Astrocyte (in vitro differentiated cells and primary cell): Measurements from ENCODE around the gene OPA1. TPM values are rescaled to one million over a fixed set of nuclear protein-coding genes. Genes with fewer than 3 reads are reported as not detected.

Experiments
- DNase-seq: peaks from one replicate; pipeline ENCODE4 v3.0.0-alpha.2; 2010; ENCODE audit warnings: low read depth
- FAIRE-seq: peaks from 2 replicates; lab custom pipeline; 2011; peaks lifted over from hg19 to GRCh38; lab: Jason Lieb, UNC
- H2AFZ ChIP-seq: 2 replicates; pipeline ENCODE4 v1.6.0; 2012; ENCODE audit warnings: low read depth, low read length, inconsistent platforms
- H3K27ac ChIP-seq: 2 replicates; pipeline ENCODE4 v1.5.1; 2011; ENCODE audit warnings: low read depth, low read length, inconsistent platforms
- H3K27me3 ChIP-seq: 2 replicates; pipeline ENCODE4 v1.6.0; 2011; ENCODE audit warnings: low read length, inconsistent platforms; ENCODE audit not compliant: insufficient read depth
- H3K36me3 ChIP-seq: 2 replicates; pipeline ENCODE4 v1.5.1; 2011; ENCODE audit warnings: low read length, inconsistent platforms; ENCODE audit not compliant: insufficient read depth
- H3K4me1 ChIP-seq: 2 replicates; pipeline ENCODE4 v1.5.1; 2011; ENCODE audit warnings: low read length, inconsistent platforms; ENCODE audit not compliant: insufficient read depth
- H3K4me2 ChIP-seq: 2 replicates; pipeline ENCODE4 v1.6.0; 2012; ENCODE audit warnings: low read length, inconsistent platforms
- H3K4me3 ChIP-seq: 2 replicates; pipeline ENCODE4 v1.5.1; 2011; ENCODE audit warnings: low read depth, mild to moderate bottlenecking, low read length, inconsistent platforms; ENCODE audit not compliant: insufficient read depth
- H3K79me2 ChIP-seq: 2 replicates; pipeline ENCODE4 v1.6.0; 2012; ENCODE audit warnings: mild to moderate bottlenecking, low read length, inconsistent platforms; ENCODE audit not compliant: insufficient read depth
- H3K9ac ChIP-seq: 2 replicates; pipeline ENCODE4 v1.6.0; 2012; ENCODE audit warnings: mild to moderate bottlenecking, low read length, inconsistent platforms
- H3K9me3 ChIP-seq: 2 replicates; pipeline ENCODE4 v1.5.1; 2012; ENCODE audit warnings: low read depth, mild to moderate bottlenecking, low read length, inconsistent platforms; ENCODE audit not compliant: insufficient read depth
- H4K20me1 ChIP-seq: 2 replicates; pipeline ENCODE4 v1.6.0; 2012; ENCODE audit warnings: low read length, inconsistent platforms; ENCODE audit not compliant: insufficient read depth
- H3K27ac Mint-ChIP-seq: one replicate; pipeline ENCODE4 v1.8.0; 2021; ENCODE audit warnings: mild to moderate bottlenecking, mixed read lengths; ENCODE audit not compliant: unreplicated experiment
- H3K27me3 Mint-ChIP-seq: one replicate; pipeline ENCODE4 v1.8.0; 2021; ENCODE audit warnings: low read depth, mixed read lengths; ENCODE audit not compliant: unreplicated experiment
- H3K36me3 Mint-ChIP-seq: one replicate; pipeline ENCODE4 v1.8.0; 2021; ENCODE audit warnings: low read depth, mixed read lengths; ENCODE audit not compliant: unreplicated experiment
- H3K4me1 Mint-ChIP-seq: one replicate; pipeline ENCODE4 v1.8.0; 2021; ENCODE audit warnings: low read depth, mixed read lengths; ENCODE audit not compliant: unreplicated experiment
- H3K4me3 Mint-ChIP-seq: one replicate; pipeline ENCODE4 v1.8.0; 2021; ENCODE audit warnings: mild to moderate bottlenecking, moderate library complexity, mixed read lengths; ENCODE audit not compliant: unreplicated experiment
- H3K9me3 Mint-ChIP-seq: one replicate; pipeline ENCODE4 v1.8.0; 2021; ENCODE audit warnings: mild to moderate bottlenecking, mixed read lengths; ENCODE audit not compliant: unreplicated experiment
- EZH2 ChIP-seq: IDR thresholded peaks from 2 replicates; pipeline ENCODE4 v1.6.1; 2012; ENCODE audit warnings: mild to moderate bottlenecking, low read length, inconsistent platforms; ENCODE audit not compliant: insufficient read depth
- total RNA-seq: library from RNA; stranded (reverse); gene quantifications from 2 replicates; pipeline ENCODE4 v1.2.1, GENCODE V29; 2021
- TF ChIP-seq, protein P1 (sequence below): IDR thresholded peaks from 2 replicates; pipeline ENCODE4 v1.5.1; 2011; ENCODE audit warnings: low read depth, mild to moderate bottlenecking, inconsistent platforms, low read length, moderate library complexity; ENCODE audit not compliant: insufficient read depth

Gene OPA1
- total RNA-seq, 1 donor from 2014 or later, result 61.8 TPM

DNA sequence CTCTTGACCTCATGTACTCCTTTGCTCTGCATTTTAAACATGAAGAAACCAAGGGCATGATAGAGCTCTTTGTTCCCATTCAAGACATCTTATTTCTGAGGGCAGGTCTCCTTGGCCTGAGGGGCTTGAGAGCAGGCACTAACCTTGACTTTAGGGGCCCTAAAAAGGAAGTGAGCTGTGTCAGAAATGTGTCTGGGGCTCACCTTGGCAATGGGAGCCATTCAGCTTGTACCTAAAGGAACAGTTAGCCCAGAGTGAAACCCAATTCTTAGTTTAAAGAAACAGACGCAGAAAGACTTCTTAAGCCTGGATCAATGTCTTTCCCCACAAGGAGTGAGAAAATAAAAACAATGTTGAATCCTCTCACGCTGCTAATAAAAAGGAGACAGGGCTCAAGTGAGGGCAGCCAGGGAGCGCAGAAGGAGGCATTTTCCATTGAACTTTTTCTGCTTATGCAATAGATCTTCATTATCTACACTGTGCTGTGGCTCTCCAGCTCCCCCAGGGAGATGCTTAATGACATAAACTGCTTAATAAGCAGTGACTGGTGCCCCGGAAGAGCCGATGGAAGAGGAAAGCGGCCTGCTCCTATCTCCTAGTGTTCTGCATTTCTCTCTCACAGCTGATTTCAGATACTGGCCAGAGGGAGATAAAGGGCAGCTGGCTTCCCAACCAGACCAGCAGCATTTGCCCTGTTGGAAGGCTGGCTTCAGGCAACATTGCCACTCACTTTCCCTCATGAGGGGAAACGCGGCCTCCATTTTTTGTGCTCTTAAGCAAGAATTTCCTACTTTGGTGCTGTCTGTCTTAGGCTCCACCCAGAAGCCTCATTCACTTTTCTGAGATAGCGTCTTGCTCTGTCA, 152.0 kb downstream of the OPA1 start:
- Mint-ChIP-seq H3K36me3 (no peaks in the 10 kb centered on the region), H3K4me1 (peaks cover 6% of the 10 kb centered on the region), H3K27ac (no peak overlapping the region), H3K9me3 (no peaks in the 10 kb centered on the region), H3K27me3 (peaks cover 24% of the 10 kb centered on the region), H3K4me3 (no peak overlapping the region)
- Histone ChIP-seq H3K4me1 (no peaks in the 10 kb centered on the region), H3K27ac (no peak overlapping the region), H3K27me3 (peaks cover 4% of the 10 kb centered on the region), H3K9me3 (no peaks in the 10 kb centered on the region), H3K9ac (no peak overlapping the region), H3K79me2 (no peaks in the 10 kb centered on the region), H3K36me3 (no peaks in the 10 kb centered on the region), H4K20me1 (no peaks in the 10 kb centered on the region), H3K4me3 (no peak overlapping the region), H2AFZ (peak overlapping the region; percentile 34), H3K4me2 (no peak overlapping the region)
- DNase-seq (peak; percentile 3), FAIRE-seq (no peak)
- TF ChIP-seq, protein P1, sequence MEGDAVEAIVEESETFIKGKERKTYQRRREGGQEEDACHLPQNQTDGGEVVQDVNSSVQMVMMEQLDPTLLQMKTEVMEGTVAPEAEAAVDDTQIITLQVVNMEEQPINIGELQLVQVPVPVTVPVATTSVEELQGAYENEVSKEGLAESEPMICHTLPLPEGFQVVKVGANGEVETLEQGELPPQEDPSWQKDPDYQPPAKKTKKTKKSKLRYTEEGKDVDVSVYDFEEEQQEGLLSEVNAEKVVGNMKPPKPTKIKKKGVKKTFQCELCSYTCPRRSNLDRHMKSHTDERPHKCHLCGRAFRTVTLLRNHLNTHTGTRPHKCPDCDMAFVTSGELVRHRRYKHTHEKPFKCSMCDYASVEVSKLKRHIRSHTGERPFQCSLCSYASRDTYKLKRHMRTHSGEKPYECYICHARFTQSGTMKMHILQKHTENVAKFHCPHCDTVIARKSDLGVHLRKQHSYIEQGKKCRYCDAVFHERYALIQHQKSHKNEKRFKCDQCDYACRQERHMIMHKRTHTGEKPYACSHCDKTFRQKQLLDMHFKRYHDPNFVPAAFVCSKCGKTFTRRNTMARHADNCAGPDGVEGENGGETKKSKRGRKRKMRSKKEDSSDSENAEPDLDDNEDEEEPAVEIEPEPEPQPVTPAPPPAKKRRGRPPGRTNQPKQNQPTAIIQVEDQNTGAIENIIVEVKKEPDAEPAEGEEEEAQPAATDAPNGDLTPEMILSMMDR, result no peak
- TF ChIP-seq EZH2, result no peak

DNA sequence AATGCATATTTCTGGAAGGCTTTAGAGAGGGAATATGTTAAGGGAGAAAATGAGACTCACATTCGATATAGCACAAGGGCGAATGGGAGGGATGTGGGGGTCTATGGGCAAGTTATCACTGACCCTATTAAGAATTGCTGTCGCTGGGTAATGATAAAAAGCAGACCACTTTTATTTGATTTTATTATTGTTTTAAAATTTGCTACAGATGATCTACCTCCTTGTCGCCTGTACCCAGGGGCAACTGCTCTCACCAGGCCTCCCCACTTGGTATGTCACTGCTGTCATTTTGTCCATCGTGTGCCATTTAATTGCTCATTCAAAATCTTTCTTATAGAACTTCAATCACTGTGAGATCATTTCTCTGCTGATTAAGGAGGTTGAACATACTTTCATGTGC, 153.8 kb downstream of the OPA1 start:
- no peaks in the 10 kb centered on the region for H3K36me3 Mint-ChIP-seq
- TF ChIP-seq, protein P1, result no peak
- no peak for TF ChIP-seq EZH2
- H3K27me3 Mint-ChIP-seq, result peaks cover 21% of the 10 kb centered on the region
- Histone ChIP-seq H2AFZ (no peak overlapping the region), H3K36me3 (no peaks in the 10 kb centered on the region), H3K4me2 (no peak overlapping the region), H3K79me2 (no peaks in the 10 kb centered on the region), H3K9ac (no peak overlapping the region), H3K27me3 (peaks cover 4% of the 10 kb centered on the region), H3K4me1 (no peaks in the 10 kb centered on the region), H4K20me1 (no peaks in the 10 kb centered on the region), H3K27ac (no peak overlapping the region), H3K9me3 (no peaks in the 10 kb centered on the region), H3K4me3 (no peak overlapping the region)
- peaks cover 6% of the 10 kb centered on the region for H3K4me1 Mint-ChIP-seq
- DNase-seq (no peak), FAIRE-seq (no peak)
- no peaks in the 10 kb centered on the region for H3K9me3 Mint-ChIP-seq
- H3K4me3 Mint-ChIP-seq, result no peak overlapping the region
- no peak overlapping the region for H3K27ac Mint-ChIP-seq

Other genes with a start within 250 kb of the OPA1 start
- gene ATP13A5, start 214.5 kb upstream of the OPA1 start, total RNA-seq, result not detected in 2 replicates
- gene ATP13A4, start 38.3 kb upstream of the OPA1 start, total RNA-seq, result 0.34 and 0.70 TPM in 2 replicates